ENCODE data around the gene MVB12A. TPM values are rescaled to one million over a fixed set of nuclear protein-coding genes. Genes with fewer than 3 reads are reported as not detected.
A peak's percentile ranks its signal among the peaks of the same experiment; 100 is the strongest.

The MVB12A gene
- total and polyA plus RNA-seq, 2 of the 8 experiments (the other 6 are each of a cell fraction or from before 2014, with no cell fraction given): 37.9 to 76.6 TPM

DNA sequence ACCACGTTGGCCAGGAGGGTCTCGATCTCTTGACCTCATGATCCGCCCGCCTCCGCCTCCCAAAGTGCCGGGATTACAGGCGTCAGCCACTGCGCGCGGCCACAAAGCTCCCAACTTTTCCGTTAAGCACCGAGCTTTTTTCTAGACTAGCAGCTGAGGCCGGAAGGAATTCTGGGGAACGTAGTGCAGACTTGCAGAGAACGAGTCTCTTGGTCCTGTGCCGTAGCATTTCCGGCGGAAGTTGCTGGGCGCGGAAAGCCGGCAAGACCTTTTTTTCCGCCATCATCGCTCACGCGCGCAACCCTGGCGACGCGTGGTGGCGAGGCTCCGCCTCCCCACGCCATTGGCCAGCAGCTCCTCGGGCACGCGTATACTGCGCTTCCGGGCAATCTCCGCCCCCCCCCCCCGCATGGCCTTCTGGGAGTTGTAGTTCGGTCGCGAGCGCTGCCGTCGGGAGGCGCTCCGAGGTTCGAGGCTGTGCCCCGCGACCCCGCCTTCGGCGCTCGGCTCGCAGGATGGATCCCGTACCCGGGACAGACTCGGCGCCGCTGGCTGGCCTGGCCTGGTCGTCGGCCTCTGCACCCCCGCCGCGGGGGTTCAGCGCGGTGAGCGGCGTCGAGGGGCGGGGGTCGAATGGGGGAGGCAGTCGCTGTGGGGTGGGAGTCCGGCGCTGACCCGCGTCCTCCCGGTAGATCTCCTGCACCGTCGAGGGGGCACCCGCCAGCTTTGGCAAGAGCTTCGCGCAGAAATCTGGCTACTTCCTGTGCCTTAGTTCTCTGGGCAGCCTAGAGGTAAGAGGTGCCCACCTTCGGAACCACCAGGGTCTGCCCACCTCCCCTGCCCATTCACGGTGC lies at the start of gene MVB12A (continued):
- TF ChIP-seq, protein P1, sequence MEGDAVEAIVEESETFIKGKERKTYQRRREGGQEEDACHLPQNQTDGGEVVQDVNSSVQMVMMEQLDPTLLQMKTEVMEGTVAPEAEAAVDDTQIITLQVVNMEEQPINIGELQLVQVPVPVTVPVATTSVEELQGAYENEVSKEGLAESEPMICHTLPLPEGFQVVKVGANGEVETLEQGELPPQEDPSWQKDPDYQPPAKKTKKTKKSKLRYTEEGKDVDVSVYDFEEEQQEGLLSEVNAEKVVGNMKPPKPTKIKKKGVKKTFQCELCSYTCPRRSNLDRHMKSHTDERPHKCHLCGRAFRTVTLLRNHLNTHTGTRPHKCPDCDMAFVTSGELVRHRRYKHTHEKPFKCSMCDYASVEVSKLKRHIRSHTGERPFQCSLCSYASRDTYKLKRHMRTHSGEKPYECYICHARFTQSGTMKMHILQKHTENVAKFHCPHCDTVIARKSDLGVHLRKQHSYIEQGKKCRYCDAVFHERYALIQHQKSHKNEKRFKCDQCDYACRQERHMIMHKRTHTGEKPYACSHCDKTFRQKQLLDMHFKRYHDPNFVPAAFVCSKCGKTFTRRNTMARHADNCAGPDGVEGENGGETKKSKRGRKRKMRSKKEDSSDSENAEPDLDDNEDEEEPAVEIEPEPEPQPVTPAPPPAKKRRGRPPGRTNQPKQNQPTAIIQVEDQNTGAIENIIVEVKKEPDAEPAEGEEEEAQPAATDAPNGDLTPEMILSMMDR (IDR thresholded peaks at IDR 0.05; ENCODE audit: control extremely low read depth in 1 of 3, insufficient read depth in 1 of 3, low read depth in 1 of 3, low read length in 3 of 3): no peak
- TF ChIP-seq SUZ12 (IDR thresholded peaks at IDR 0.05; ENCODE audit: low read length) (no peak), KDM5A (IDR thresholded peaks at IDR 0.05; ENCODE audit: low read length) (no peak), MAFK (IDR thresholded peaks at IDR 0.05; ENCODE audit: low read depth, low read length) (no peak), BACH1 (IDR thresholded peaks at IDR 0.05; ENCODE audit: low read length) (no peak), JUN (IDR thresholded peaks at IDR 0.05; ENCODE audit: low read depth, low read length) (no peak), NRF1 (IDR thresholded peaks at IDR 0.05; ENCODE audit: low read depth, low read length) (peak; percentile 26; the same call in 1 of the 2 replicates), RFX5 (IDR thresholded peaks at IDR 0.05; ENCODE audit: borderline replicate concordance, low read depth, low read length) (no peak), TAF1 (IDR thresholded peaks at IDR 0.05; ENCODE audit: low read depth, low read length) (peak; percentile 71), EGR1 (IDR thresholded peaks at IDR 0.05; ENCODE audit: borderline replicate concordance, low read depth, low read length) (peak; percentile 96), ZNF274 (IDR thresholded peaks at IDR 0.05; ENCODE audit: borderline replicate concordance, extremely low read depth, low read length) (no peak), SRF (IDR thresholded peaks at IDR 0.05; ENCODE audit: low read depth, low read length) (peak; percentile 32; the same call in 1 of the 2 replicates), TAF7 (optimal IDR thresholded peaks at IDR 0.05; ENCODE audit: borderline replicate concordance, low read depth, low read length) (no peak), CEBPB (IDR thresholded peaks at IDR 0.05; ENCODE audit: low read depth, low read length) (no peak), SAP30 (IDR thresholded peaks at IDR 0.05; ENCODE audit: insufficient read depth, insufficient replicate concordance, low read length) (no peak), EZH2 (IDR thresholded peaks at IDR 0.05; ENCODE audit: low read depth, low read length, severe bottlenecking) (no peak), SIRT6 (IDR thresholded peaks at IDR 0.05; ENCODE audit: low read length) (no peak)
- TF ChIP-seq, protein P2, sequence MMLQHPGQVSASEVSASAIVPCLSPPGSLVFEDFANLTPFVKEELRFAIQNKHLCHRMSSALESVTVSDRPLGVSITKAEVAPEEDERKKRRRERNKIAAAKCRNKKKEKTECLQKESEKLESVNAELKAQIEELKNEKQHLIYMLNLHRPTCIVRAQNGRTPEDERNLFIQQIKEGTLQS (IDR thresholded peaks at IDR 0.05; ENCODE audit: insufficient read depth, low read depth, low read length): no peak
- TF ChIP-seq, protein P3, sequence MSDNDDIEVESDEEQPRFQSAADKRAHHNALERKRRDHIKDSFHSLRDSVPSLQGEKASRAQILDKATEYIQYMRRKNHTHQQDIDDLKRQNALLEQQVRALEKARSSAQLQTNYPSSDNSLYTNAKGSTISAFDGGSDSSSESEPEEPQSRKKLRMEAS (IDR thresholded peaks at IDR 0.05): peak; percentile 87
- TF ChIP-seq, protein P4, sequence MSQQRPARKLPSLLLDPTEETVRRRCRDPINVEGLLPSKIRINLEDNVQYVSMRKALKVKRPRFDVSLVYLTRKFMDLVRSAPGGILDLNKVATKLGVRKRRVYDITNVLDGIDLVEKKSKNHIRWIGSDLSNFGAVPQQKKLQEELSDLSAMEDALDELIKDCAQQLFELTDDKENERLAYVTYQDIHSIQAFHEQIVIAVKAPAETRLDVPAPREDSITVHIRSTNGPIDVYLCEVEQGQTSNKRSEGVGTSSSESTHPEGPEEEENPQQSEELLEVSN (IDR thresholded peaks at IDR 0.05): peak; percentile 80
